Neural cell (in vitro differentiated cells): ENCODE data around the gene USP4. TPM values are rescaled to one million over a fixed set of nuclear protein-coding genes. Genes with fewer than 3 reads are reported as not detected.

Experiments
- H2AFZ ChIP-seq: fragments of 200-600, 300-800 bp; sonication (generic), shearing (Covaris generic); 2 replicates; pipeline ENCODE4 v1.6.0; 2014; ENCODE audit warnings: low read depth, mild to moderate bottlenecking, antibody characterized with exemption, low read length, moderate library complexity
- H3F3A ChIP-seq: fragments of 200-600 bp; shearing (Covaris generic); 2 replicates; pipeline ENCODE4 v1.6.1; 2016; ENCODE audit warnings: mild to moderate bottlenecking, moderate library complexity, mixed read lengths, antibody characterized with exemption, low read length; ENCODE audit not compliant: insufficient read depth, poor library complexity, severe bottlenecking
- H3K27ac ChIP-seq: fragments of 200-600, 300-800 bp; sonication (generic), shearing (Covaris generic); 2 replicates; pipeline ENCODE4 v1.5.1; 2014; ENCODE audit warnings: mild to moderate bottlenecking, low read length, moderate library complexity
- H3K27me3 ChIP-seq: fragments of 300-800, 200-600 bp; sonication (generic), shearing (Covaris generic); 2 replicates; pipeline ENCODE4 v1.6.0; 2014; ENCODE audit warnings: mild to moderate bottlenecking, low read depth, low read length, moderate library complexity; ENCODE audit not compliant: insufficient read depth
- H3K36me3 ChIP-seq: fragments of 300-800, 200-600 bp; sonication (generic), shearing (Covaris generic); 2 replicates; pipeline ENCODE4 v1.5.1; 2014; ENCODE audit warnings: mild to moderate bottlenecking, antibody characterized with exemption, low read length, moderate library complexity; ENCODE audit not compliant: insufficient read depth
- H3K4me2 ChIP-seq: fragments of 300-800, 200-600 bp; sonication (generic), shearing (Covaris generic); 2 replicates; pipeline ENCODE4 v1.6.0; 2014; ENCODE audit warnings: mild to moderate bottlenecking, low read length
- H3K4me3 ChIP-seq: fragments of 300-800, 200-600 bp; sonication (generic), shearing (Covaris generic); 2 replicates; pipeline ENCODE4 v1.5.1; 2014; ENCODE audit warnings: mild to moderate bottlenecking, low read length, moderate library complexity
- H3K79me2 ChIP-seq: fragments of 200-600 bp; shearing (Covaris generic); replicated peaks from 2 replicates; pipeline ENCODE4 v1.6.0; 2014; ENCODE audit warnings: mild to moderate bottlenecking, low read length, moderate library complexity; ENCODE audit not compliant: insufficient read depth
- H3K9ac ChIP-seq: fragments of 300-800, 200-600 bp; sonication (generic), shearing (Covaris generic); 2 replicates; pipeline ENCODE4 v1.6.1; 2016; ENCODE audit warnings: mild to moderate bottlenecking, low read length, mixed read lengths
- H3K9me2 ChIP-seq: fragments of 200-600 bp; shearing (Covaris generic); 2 replicates; pipeline ENCODE4 v1.6.1; 2016; ENCODE audit warnings: mild to moderate bottlenecking, low read length, mixed read lengths; ENCODE audit not compliant: insufficient read depth
- H3K9me3 ChIP-seq: fragments of 200-600, 300-800 bp; sonication (generic), shearing (Covaris generic); 2 replicates; pipeline ENCODE4 v1.6.1; 2016; ENCODE audit warnings: mild to moderate bottlenecking, mixed run types, low read length, moderate library complexity, mixed read lengths
- H4K20me1 ChIP-seq: fragments of 200-600 bp; shearing (Covaris generic); 2 replicates; pipeline ENCODE4 v1.6.1; 2016; ENCODE audit warnings: mild to moderate bottlenecking, mixed run types; ENCODE audit not compliant: insufficient read depth
- CTCF ChIP-seq: fragments of 450-650 bp; IDR thresholded peaks from 2 replicates; pipeline ENCODE4 v1.5.1; 2014; ENCODE audit warnings: antibody characterized with exemption, mild to moderate bottlenecking, moderate library complexity; ENCODE audit not compliant: poor library complexity, severe bottlenecking
- EP300 ChIP-seq: fragments of 450-650 bp; conservative IDR thresholded peaks from 2 replicates; pipeline ENCODE4 v1.6.1; 2014; ENCODE audit warnings: antibody characterized with exemption, mild to moderate bottlenecking, moderate library complexity; ENCODE audit not compliant: poor library complexity, severe bottlenecking
- EZH2 ChIP-seq: fragments of 200-600, 300-800 bp; shearing (Covaris generic), sonication (generic); IDR thresholded peaks from 2 replicates; pipeline ENCODE4 v1.6.1; 2014; ENCODE audit warnings: antibody characterized with exemption, low read length, borderline replicate concordance, mild to moderate bottlenecking; ENCODE audit not compliant: insufficient read depth, poor library complexity, severe bottlenecking
- MXI1 ChIP-seq: fragments of 450-650 bp; conservative IDR thresholded peaks from 2 replicates; pipeline ENCODE4 v1.6.1; 2014; ENCODE audit warnings: antibody characterized with exemption, mild to moderate bottlenecking; ENCODE audit not compliant: poor library complexity, severe bottlenecking
- POLR2AphosphoS5 ChIP-seq: IDR thresholded peaks from 2 replicates; pipeline ENCODE4 v1.6.1; 2012
- RAD21 ChIP-seq: fragments of 450-650 bp; conservative IDR thresholded peaks from 2 replicates; pipeline ENCODE4 v1.6.1; 2014; ENCODE audit warnings: antibody characterized with exemption, mild to moderate bottlenecking, moderate library complexity
- REST ChIP-seq: IDR thresholded peaks from 2 replicates; pipeline ENCODE4 v1.6.1; 2012; ENCODE audit warnings: borderline replicate concordance
- SMC3 ChIP-seq: fragments of 450-650 bp; conservative IDR thresholded peaks from 2 replicates; pipeline ENCODE4 v1.6.1; 2014; ENCODE audit warnings: antibody characterized with exemption, mild to moderate bottlenecking, moderate library complexity; ENCODE audit not compliant: poor library complexity
- TAF1 ChIP-seq: IDR thresholded peaks from 2 replicates; pipeline ENCODE4 v1.6.1; 2012; ENCODE audit warnings: low read depth
- polyA plus RNA-seq: library from polyadenylated mRNA; depleted of rRNA; stranded (reverse); fragments of >200 nt; gene quantifications from 2 replicates; pipeline ENCODE4 v1.2.3, GENCODE V29; 2014

Gene USP4
- polyA plus RNA-seq, 1 donor from 2014 or later: 35.5 TPM

DNA sequence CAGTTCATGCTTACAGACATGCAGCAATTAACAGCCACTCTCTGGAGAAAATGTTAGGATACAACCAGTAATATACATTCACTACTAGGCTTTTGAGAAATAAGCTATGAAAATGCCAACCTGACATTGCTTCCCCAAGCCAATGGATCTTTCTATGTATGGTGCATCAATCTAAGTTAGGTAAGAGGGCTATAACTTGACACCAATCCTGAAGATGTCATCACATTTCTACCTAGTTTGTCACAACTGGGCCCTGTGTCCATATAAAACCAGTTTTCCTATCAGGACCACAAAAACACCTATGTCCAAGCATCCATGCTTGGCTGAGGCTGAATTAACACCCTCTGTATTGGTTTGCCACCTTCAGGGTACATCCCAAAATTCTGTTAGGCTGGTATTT is 32.1 kb upstream of the USP4 start:
- H4K20me1 ChIP-seq: no peaks in the 10 kb centered on the region
- no peak for TF ChIP-seq SMC3
- no peak for TF ChIP-seq EP300
- no peak for TF ChIP-seq CTCF
- TF ChIP-seq EZH2: no peak
- TF ChIP-seq REST: no peak
- no peak for TF ChIP-seq POLR2AphosphoS5
- TF ChIP-seq TAF1: no peak
- no peak for TF ChIP-seq MXI1
- no peak for TF ChIP-seq RAD21
- H2AFZ ChIP-seq: no peak overlapping the region
- no peaks in the 10 kb centered on the region for H3K9me2 ChIP-seq
- H3K9ac ChIP-seq: no peak overlapping the region
- H3K4me2 ChIP-seq: no peak overlapping the region
- no peaks in the 10 kb centered on the region for H3K9me3 ChIP-seq
- H3K27ac ChIP-seq: no peak overlapping the region
- H3F3A ChIP-seq: no peaks in the 10 kb centered on the region
- H3K4me3 ChIP-seq: no peak overlapping the region
- no peaks in the 10 kb centered on the region for H3K79me2 ChIP-seq
- H3K36me3 ChIP-seq: no peaks in the 10 kb centered on the region
- H3K27me3 ChIP-seq: no peaks in the 10 kb centered on the region

DNA sequence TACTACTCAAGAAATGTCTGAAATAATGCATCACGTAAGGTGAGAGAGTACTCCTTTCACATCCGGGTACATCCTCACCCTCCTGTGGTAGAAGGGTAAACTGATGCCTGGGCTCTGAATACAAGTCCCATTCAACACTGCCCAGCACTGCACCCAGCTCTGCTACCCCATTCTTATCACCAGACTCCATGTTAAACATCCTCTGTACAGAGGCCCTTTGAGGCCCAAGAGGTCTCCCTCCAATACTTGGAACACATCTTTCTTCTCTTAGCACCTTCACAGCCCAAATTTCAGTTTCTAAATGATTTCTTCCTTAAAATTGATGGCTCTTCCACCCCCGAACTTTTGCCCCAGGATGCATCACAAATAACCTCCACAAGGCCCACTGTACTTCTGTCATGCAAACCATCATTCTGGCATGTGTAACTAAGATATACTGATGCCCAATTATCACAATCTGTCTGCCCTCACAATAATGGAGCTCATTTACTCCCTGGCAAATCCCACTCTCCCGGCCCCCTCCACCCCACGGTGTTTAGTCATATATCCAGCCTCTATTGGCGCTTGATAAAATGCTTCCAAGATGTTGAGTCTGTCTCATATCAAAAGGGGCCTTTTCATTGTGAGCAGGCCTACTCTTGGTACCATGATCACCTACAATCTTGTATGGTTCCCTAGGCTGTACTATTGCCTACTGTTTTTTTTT is 30.9 kb upstream of the USP4 start:
- Histone ChIP-seq H3F3A (no peaks in the 10 kb centered on the region), H3K27ac (no peak overlapping the region), H3K9me3 (no peaks in the 10 kb centered on the region), H3K27me3 (no peaks in the 10 kb centered on the region), H3K36me3 (no peaks in the 10 kb centered on the region), H3K9me2 (no peaks in the 10 kb centered on the region), H3K79me2 (no peaks in the 10 kb centered on the region), H2AFZ (no peak overlapping the region), H3K4me3 (no peak overlapping the region), H3K4me2 (no peak overlapping the region), H4K20me1 (no peaks in the 10 kb centered on the region), H3K9ac (no peak overlapping the region)
- TF ChIP-seq POLR2AphosphoS5: no peak
- TF ChIP-seq CTCF: no peak
- no peak for TF ChIP-seq EZH2
- no peak for TF ChIP-seq EP300
- TF ChIP-seq MXI1: no peak
- TF ChIP-seq SMC3: no peak
- TF ChIP-seq RAD21: no peak
- TF ChIP-seq TAF1: no peak
- no peak for TF ChIP-seq REST
